PC-3 (cell line): ENCODE data around the gene ZYX. TPM values are rescaled to one million over a fixed set of nuclear protein-coding genes. Genes with fewer than 3 reads are reported as not detected.

Source experiments
- ATAC-seq: fragments of 200-7000 bp; cut with Tn5 transposase; 2 replicates; pipeline ENCODE4 v1.9.1; 2020; ENCODE audit warnings: mild to moderate bottlenecking, moderate library complexity
- BruUV-seq: library from RNA; stranded (reverse); fragments of 400-500 nt; replicated peaks from 2 replicates; lab custom pipeline; 2021; lab: Mats Ljungman, UMichigan
- CTCF ChIA-PET: fragments of 300-600 bp; sonication (Branson Sonifier 250); formaldehyde crosslinking; loops from one replicate; lab custom pipeline; 2022; ENCODE audit warnings: antibody characterized with exemption; lab: Charles Lee
- POLR2A ChIA-PET: fragments of 300-600 bp; sonication (Branson Sonifier 250); formaldehyde crosslinking; loops from one replicate; lab custom pipeline; 2022; ENCODE audit warnings: antibody characterized with exemption; ENCODE audit not compliant: unreplicated experiment; lab: Charles Lee
- DNase-seq: peaks from one replicate; pipeline ENCODE4 v3.0.0-alpha.2; 2015
- H2AFZ ChIP-seq: fragments of 300-600 bp; sonication (generic); 2 replicates; pipeline ENCODE4 v1.6.0; 2016; ENCODE audit warnings: antibody characterized with exemption, low read length
- H3F3A ChIP-seq: fragments of 300-600 bp; sonication (generic); one replicate; pipeline ENCODE4 v1.6.0; 2017; ENCODE audit warnings: antibody characterized with exemption, low read length, control low read depth, mild to moderate bottlenecking; ENCODE audit not compliant: unreplicated experiment
- H3K27ac ChIP-seq: fragments of 300-600 bp; sonication (generic); 2 replicates; pipeline ENCODE4 v1.5.1; 2016; ENCODE audit warnings: mild to moderate bottlenecking, low read length
- H3K27me3 ChIP-seq: fragments of 300-600 bp; sonication (generic); 2 replicates; pipeline ENCODE4 v1.6.1; 2016; ENCODE audit warnings: low read length, mixed read lengths
- H3K36me3 ChIP-seq: fragments of 300-600 bp; sonication (generic); 2 replicates; pipeline ENCODE4 v1.6.1; 2016; ENCODE audit warnings: low read depth, mixed run types, low read length, mixed read lengths
- H3K4me1 ChIP-seq: fragments of 300-600 bp; sonication (generic); 2 replicates; pipeline ENCODE4 v1.5.1; 2016; ENCODE audit warnings: low read length; ENCODE audit not compliant: insufficient read depth
- H3K4me2 ChIP-seq: fragments of 300-600 bp; sonication (generic); 2 replicates; pipeline ENCODE4 v1.6.0; 2016; ENCODE audit warnings: low read length
- H3K4me3 ChIP-seq: fragments of 300-600 bp; sonication (generic); 2 replicates; pipeline ENCODE4 v1.5.1; 2016; ENCODE audit warnings: mild to moderate bottlenecking, low read length, mixed read lengths
- H3K79me2 ChIP-seq: fragments of 300-600 bp; sonication (generic); 2 replicates; pipeline ENCODE4 v1.6.1; 2017; ENCODE audit warnings: low read length, mixed read lengths
- H3K9ac ChIP-seq: fragments of 300-600 bp; sonication (generic); 2 replicates; pipeline ENCODE4 v1.6.0; 2016; ENCODE audit warnings: mild to moderate bottlenecking, low read length
- H3K9me2 ChIP-seq: fragments of 300-600 bp; sonication (generic); replicated peaks from 2 replicates; pipeline ENCODE4 v1.6.1; 2016; ENCODE audit warnings: mixed run types, low read length, mixed read lengths
- H3K9me3 ChIP-seq: fragments of 300-600 bp; sonication (generic); 2 replicates; pipeline ENCODE4 v1.6.1; 2016; ENCODE audit warnings: low read length, mixed read lengths
- H4K20me1 ChIP-seq: fragments of 300-600 bp; sonication (generic); 2 replicates; pipeline ENCODE4 v1.6.1; 2016; ENCODE audit warnings: low read length, mixed read lengths
- EZH2 ChIP-seq: fragments of 300-600 bp; sonication (generic); IDR thresholded peaks from one replicate; pipeline ENCODE4 v1.6.1; 2017; ENCODE audit warnings: antibody characterized with exemption, mild to moderate bottlenecking, low read length; ENCODE audit not compliant: unreplicated experiment
- EZH2phosphoT487 ChIP-seq: fragments of 300-600 bp; sonication (generic); IDR thresholded peaks from 2 replicates; pipeline ENCODE4 v1.6.1; 2018; ENCODE audit warnings: mild to moderate bottlenecking, antibody characterized with exemption, low read length, borderline replicate concordance
- intact Hi-C: fragments of 100-400 bp; cut with micrococcal nuclease; formaldehyde crosslinking; loops from 2 replicates; pipeline ENCODE4 v1.9.0; 2023
- total RNA-seq: library from RNA; depleted of rRNA; stranded (reverse); fragments of >200 nt; gene quantifications from 2 replicates; pipeline ENCODE4 v1.2.3, GENCODE V29; 2014
- TF ChIP-seq, protein P1 (sequence below): fragments of 300-600 bp; sonication (generic); conservative IDR thresholded peaks from 2 replicates; pipeline ENCODE4 v1.5.1; 2017; ENCODE audit warnings: antibody characterized with exemption, low read depth, mild to moderate bottlenecking, low read length

Gene ZYX
- total RNA-seq, 1 experiment from 2014 or later = 108 TPM

DNA sequence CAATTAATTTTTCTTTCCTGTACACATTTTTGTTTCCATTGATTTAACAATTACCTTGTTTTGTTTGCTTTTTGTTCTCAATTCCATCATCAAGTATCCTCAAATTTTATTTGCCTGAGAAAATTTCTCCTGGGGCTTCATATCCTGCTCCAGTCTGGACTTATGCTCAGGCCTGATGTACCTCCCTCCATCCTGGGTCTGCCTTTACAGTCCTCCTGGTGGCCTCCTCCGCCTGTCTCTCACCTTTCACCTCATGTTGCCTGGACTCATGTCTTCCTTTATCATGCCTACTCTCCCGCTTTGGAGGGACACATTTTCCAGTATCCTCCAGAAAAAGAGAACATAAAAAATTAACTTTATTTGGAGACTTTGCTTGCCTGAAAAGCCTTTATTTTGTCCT, 50.0 kb downstream of the ZYX start:
- H3K79me2 ChIP-seq = no peaks in the 10 kb centered on the region
- no peak overlapping the region for H2AFZ ChIP-seq
- TF ChIP-seq, protein P1, sequence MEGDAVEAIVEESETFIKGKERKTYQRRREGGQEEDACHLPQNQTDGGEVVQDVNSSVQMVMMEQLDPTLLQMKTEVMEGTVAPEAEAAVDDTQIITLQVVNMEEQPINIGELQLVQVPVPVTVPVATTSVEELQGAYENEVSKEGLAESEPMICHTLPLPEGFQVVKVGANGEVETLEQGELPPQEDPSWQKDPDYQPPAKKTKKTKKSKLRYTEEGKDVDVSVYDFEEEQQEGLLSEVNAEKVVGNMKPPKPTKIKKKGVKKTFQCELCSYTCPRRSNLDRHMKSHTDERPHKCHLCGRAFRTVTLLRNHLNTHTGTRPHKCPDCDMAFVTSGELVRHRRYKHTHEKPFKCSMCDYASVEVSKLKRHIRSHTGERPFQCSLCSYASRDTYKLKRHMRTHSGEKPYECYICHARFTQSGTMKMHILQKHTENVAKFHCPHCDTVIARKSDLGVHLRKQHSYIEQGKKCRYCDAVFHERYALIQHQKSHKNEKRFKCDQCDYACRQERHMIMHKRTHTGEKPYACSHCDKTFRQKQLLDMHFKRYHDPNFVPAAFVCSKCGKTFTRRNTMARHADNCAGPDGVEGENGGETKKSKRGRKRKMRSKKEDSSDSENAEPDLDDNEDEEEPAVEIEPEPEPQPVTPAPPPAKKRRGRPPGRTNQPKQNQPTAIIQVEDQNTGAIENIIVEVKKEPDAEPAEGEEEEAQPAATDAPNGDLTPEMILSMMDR = no peak
- no peak for TF ChIP-seq EZH2
- TF ChIP-seq EZH2phosphoT487 = no peak
- H3K9me2 ChIP-seq = no peaks in the 10 kb centered on the region
- CTCF ChIA-PET = no interaction called here
- no peak overlapping the region for H3K9ac ChIP-seq
- no peak overlapping the region; the same call in 1 of the 2 replicates for H3K4me3 ChIP-seq
- H3K4me2 ChIP-seq = peak overlapping the region; percentile 57
- peaks cover 29% of the 10 kb centered on the region for H3K4me1 ChIP-seq
- no peaks in the 10 kb centered on the region for H3K9me3 ChIP-seq
- peak; percentile 52 for ATAC-seq
- peak overlapping the region; percentile 34 for H3K27ac ChIP-seq
- no TSS peak for BruUV-seq
- no peaks in the 10 kb centered on the region for H3K27me3 ChIP-seq
- POLR2A ChIA-PET = interaction anchor here (0.7 kb wide), 2 partner anchors 14 to 16 kb away, joined by 3 to 9 read pairs; no protein-coding TSS in a partner anchor
- H3K36me3 ChIP-seq = no peaks in the 10 kb centered on the region
- H3F3A ChIP-seq = no peaks in the 10 kb centered on the region
- H4K20me1 ChIP-seq = no peaks in the 10 kb centered on the region
- no peak for DNase-seq
- intact Hi-C loops = loop anchor here (5.0 kb wide), 1 partner anchor 41 kb away; no protein-coding TSS in a partner anchor

DNA sequence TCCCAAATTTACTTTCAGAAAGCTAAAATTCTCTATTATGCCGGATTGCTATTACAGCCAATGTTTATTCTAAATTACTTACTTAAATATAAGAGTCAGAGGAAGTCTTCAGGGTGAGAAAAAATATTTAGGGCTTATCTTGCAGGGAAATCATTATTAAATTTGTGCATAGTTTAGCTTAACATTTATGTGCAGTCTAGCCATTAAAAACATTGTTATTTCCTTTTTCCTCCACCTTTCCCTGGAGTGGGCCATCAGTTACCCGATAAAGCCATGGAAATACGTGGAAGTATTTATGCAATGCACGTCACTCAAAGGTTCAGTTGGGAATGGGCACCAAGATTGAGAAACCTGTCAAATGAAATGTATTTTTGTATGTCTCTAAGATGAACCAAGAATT, 52.6 kb downstream of the ZYX start:
- ATAC-seq (no peak), DNase-seq (no peak)
- Histone ChIP-seq H3K4me1 (peaks cover 29% of the 10 kb centered on the region), H3F3A (no peaks in the 10 kb centered on the region), H3K9me2 (no peaks in the 10 kb centered on the region), H3K27ac (no peak overlapping the region), H4K20me1 (no peaks in the 10 kb centered on the region), H3K9me3 (no peaks in the 10 kb centered on the region), H3K4me2 (no peak overlapping the region), H2AFZ (no peak overlapping the region), H3K27me3 (no peaks in the 10 kb centered on the region), H3K4me3 (no peak overlapping the region), H3K9ac (no peak overlapping the region), H3K79me2 (no peaks in the 10 kb centered on the region), H3K36me3 (no peaks in the 10 kb centered on the region)
- no peak for TF ChIP-seq EZH2
- TF ChIP-seq, protein P1 = no peak
- no peak for TF ChIP-seq EZH2phosphoT487
- intact Hi-C loops = loop anchor here (5.0 kb wide), 1 partner anchor 39 kb away; no protein-coding TSS in a partner anchor
- no TSS peak for BruUV-seq
- ChIA-PET POLR2A (no interaction called here), CTCF (interaction anchor here (0.6 kb wide), 1 partner anchor 17 kb away, joined by 3 read pairs; no protein-coding TSS in a partner anchor)

DNA sequence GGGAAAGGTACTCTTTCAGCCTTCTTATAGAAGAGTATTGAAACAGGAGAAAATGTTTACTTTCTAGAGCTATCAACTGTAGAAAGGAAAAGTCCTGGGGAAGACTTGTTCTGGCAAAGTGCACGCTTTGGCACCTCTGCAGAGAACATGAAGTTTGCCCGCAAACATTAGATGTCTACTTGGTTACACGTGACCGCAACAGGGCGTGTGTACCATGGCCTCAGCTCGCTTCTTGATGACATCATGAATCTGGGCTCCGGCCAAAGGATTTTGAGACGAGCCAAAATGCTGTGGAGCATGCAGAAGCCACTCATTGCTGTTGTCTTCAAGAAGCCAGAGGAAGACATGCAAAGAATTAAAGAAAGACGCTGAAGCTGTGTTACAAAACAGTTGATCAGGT, 53.5 kb downstream of the ZYX start:
- Histone ChIP-seq H3K4me2 (peak overlapping the region; percentile 51), H3K4me1 (peaks cover 29% of the 10 kb centered on the region), H4K20me1 (no peaks in the 10 kb centered on the region), H3K9ac (no peak overlapping the region), H3K36me3 (no peaks in the 10 kb centered on the region), H3K27ac (no peak overlapping the region), H2AFZ (peak overlapping the region; percentile 38; the same call in 1 of the 2 replicates), H3K79me2 (no peaks in the 10 kb centered on the region), H3K27me3 (no peaks in the 10 kb centered on the region), H3K9me3 (no peaks in the 10 kb centered on the region), H3K9me2 (no peaks in the 10 kb centered on the region), H3F3A (no peaks in the 10 kb centered on the region), H3K4me3 (no peak overlapping the region)
- ChIA-PET CTCF (no interaction called here), POLR2A (interaction anchor here (0.6 kb wide), 1 partner anchor 187 kb away, joined by 3 read pairs; no protein-coding TSS in a partner anchor)
- BruUV-seq = no TSS peak
- intact Hi-C loops = loop anchor here (5.0 kb wide), 1 partner anchor 38 kb away; no protein-coding TSS in a partner anchor
- TF ChIP-seq EZH2phosphoT487 (no peak), EZH2 (no peak)
- TF ChIP-seq, protein P1 = no peak
- ATAC-seq (peak; percentile 12), DNase-seq (peak; percentile 66)
